Astrocyte (in vitro differentiated cells and primary cell): ENCODE results near the gene PIGQ. TPM values are rescaled to one million over a fixed set of nuclear protein-coding genes. Genes with fewer than 3 reads are reported as not detected.

Experiments used
- DNase-seq: peaks from one replicate; pipeline ENCODE4 v3.0.0-alpha.2; 2010; ENCODE audit warnings: low read depth
- FAIRE-seq: peaks from 2 replicates; lab custom pipeline; 2011; peaks lifted over from hg19 to GRCh38; lab: Jason Lieb, UNC
- H2AFZ ChIP-seq: 2 replicates; pipeline ENCODE4 v1.6.0; 2012; ENCODE audit warnings: low read depth, low read length, inconsistent platforms
- H3K27ac ChIP-seq: 2 replicates; pipeline ENCODE4 v1.5.1; 2011; ENCODE audit warnings: low read depth, low read length, inconsistent platforms
- H3K27me3 ChIP-seq: 2 replicates; pipeline ENCODE4 v1.6.0; 2011; ENCODE audit warnings: low read length, inconsistent platforms; ENCODE audit not compliant: insufficient read depth
- H3K36me3 ChIP-seq: 2 replicates; pipeline ENCODE4 v1.5.1; 2011; ENCODE audit warnings: low read length, inconsistent platforms; ENCODE audit not compliant: insufficient read depth
- H3K4me1 ChIP-seq: 2 replicates; pipeline ENCODE4 v1.5.1; 2011; ENCODE audit warnings: low read length, inconsistent platforms; ENCODE audit not compliant: insufficient read depth
- H3K4me2 ChIP-seq: 2 replicates; pipeline ENCODE4 v1.6.0; 2012; ENCODE audit warnings: low read length, inconsistent platforms
- H3K4me3 ChIP-seq: 2 replicates; pipeline ENCODE4 v1.5.1; 2011; ENCODE audit warnings: low read depth, mild to moderate bottlenecking, low read length, inconsistent platforms; ENCODE audit not compliant: insufficient read depth
- H3K79me2 ChIP-seq: 2 replicates; pipeline ENCODE4 v1.6.0; 2012; ENCODE audit warnings: mild to moderate bottlenecking, low read length, inconsistent platforms; ENCODE audit not compliant: insufficient read depth
- H3K9ac ChIP-seq: 2 replicates; pipeline ENCODE4 v1.6.0; 2012; ENCODE audit warnings: mild to moderate bottlenecking, low read length, inconsistent platforms
- H3K9me3 ChIP-seq: 2 replicates; pipeline ENCODE4 v1.5.1; 2012; ENCODE audit warnings: low read depth, mild to moderate bottlenecking, low read length, inconsistent platforms; ENCODE audit not compliant: insufficient read depth
- H4K20me1 ChIP-seq: 2 replicates; pipeline ENCODE4 v1.6.0; 2012; ENCODE audit warnings: low read length, inconsistent platforms; ENCODE audit not compliant: insufficient read depth
- H3K27ac Mint-ChIP-seq: one replicate; pipeline ENCODE4 v1.8.0; 2021; ENCODE audit warnings: mild to moderate bottlenecking, mixed read lengths; ENCODE audit not compliant: unreplicated experiment
- H3K27me3 Mint-ChIP-seq: one replicate; pipeline ENCODE4 v1.8.0; 2021; ENCODE audit warnings: low read depth, mixed read lengths; ENCODE audit not compliant: unreplicated experiment
- H3K36me3 Mint-ChIP-seq: one replicate; pipeline ENCODE4 v1.8.0; 2021; ENCODE audit warnings: low read depth, mixed read lengths; ENCODE audit not compliant: unreplicated experiment
- H3K4me1 Mint-ChIP-seq: one replicate; pipeline ENCODE4 v1.8.0; 2021; ENCODE audit warnings: low read depth, mixed read lengths; ENCODE audit not compliant: unreplicated experiment
- H3K4me3 Mint-ChIP-seq: one replicate; pipeline ENCODE4 v1.8.0; 2021; ENCODE audit warnings: mild to moderate bottlenecking, moderate library complexity, mixed read lengths; ENCODE audit not compliant: unreplicated experiment
- H3K9me3 Mint-ChIP-seq: one replicate; pipeline ENCODE4 v1.8.0; 2021; ENCODE audit warnings: mild to moderate bottlenecking, mixed read lengths; ENCODE audit not compliant: unreplicated experiment
- EZH2 ChIP-seq: IDR thresholded peaks from 2 replicates; pipeline ENCODE4 v1.6.1; 2012; ENCODE audit warnings: mild to moderate bottlenecking, low read length, inconsistent platforms; ENCODE audit not compliant: insufficient read depth
- total RNA-seq: library from RNA; stranded (reverse); gene quantifications from 2 replicates; pipeline ENCODE4 v1.2.1, GENCODE V29; 2021
- TF ChIP-seq, protein P1 (sequence below): IDR thresholded peaks from 2 replicates; pipeline ENCODE4 v1.5.1; 2011; ENCODE audit warnings: low read depth, mild to moderate bottlenecking, inconsistent platforms, low read length, moderate library complexity; ENCODE audit not compliant: insufficient read depth

Gene PIGQ
- total RNA-seq, 1 donor from 2014 or later = 22.4 TPM

DNA sequence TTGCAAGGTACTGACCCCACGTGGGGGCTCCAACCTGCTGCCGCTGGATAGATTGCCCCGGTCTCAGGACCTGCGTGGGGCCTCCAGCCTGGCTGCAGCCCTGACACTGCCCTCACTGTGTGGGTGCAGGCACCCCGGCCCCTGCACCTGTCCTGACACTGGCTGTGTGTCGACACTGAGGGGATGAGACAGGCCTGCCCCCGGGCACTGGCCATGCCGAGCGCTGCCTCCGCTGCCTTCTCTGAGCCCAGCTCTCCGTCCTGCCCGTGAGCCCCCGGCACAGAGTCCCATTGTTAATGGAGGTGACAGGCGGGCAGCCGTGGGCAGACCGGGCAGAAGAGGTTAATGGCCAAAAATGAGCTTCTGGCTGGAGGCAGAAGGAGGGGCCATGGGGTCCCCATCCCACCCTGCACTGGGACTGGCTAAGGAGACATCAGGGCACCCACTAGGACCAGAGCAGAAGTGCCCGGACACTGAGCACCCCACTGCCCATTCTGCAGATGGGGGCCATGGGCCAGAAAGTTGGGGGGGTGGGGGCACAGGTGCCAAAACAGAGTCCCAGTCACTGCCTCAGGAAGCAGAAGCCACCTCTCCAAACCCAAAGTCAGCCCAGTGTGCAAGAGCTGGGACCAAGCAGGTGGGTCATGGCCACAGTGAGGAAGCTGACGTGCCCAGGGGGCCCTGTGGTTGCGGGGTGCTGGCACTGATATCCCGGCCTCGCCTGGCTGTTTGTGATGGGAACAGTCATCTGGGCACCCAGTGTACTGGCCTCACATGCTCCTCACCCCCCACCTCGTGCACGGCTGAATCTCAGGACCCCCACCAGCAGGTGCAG is 12.1 kb upstream of the PIGQ start:
- FAIRE-seq (no peak), DNase-seq (no peak)
- H3K4me2 ChIP-seq = no peak overlapping the region
- no peak overlapping the region for H3K9ac ChIP-seq
- H3K4me3 ChIP-seq = no peak overlapping the region
- no peak overlapping the region for H3K27ac Mint-ChIP-seq
- H3K9me3 Mint-ChIP-seq = no peaks in the 10 kb centered on the region
- peaks cover 5% of the 10 kb centered on the region for H4K20me1 ChIP-seq
- no peaks in the 10 kb centered on the region for H3K36me3 Mint-ChIP-seq
- H3K9me3 ChIP-seq = no peaks in the 10 kb centered on the region
- no peak overlapping the region for H3K4me3 Mint-ChIP-seq
- H2AFZ ChIP-seq = no peak overlapping the region
- peaks cover 9% of the 10 kb centered on the region for H3K27me3 Mint-ChIP-seq
- peaks cover 16% of the 10 kb centered on the region for H3K4me1 ChIP-seq
- TF ChIP-seq, protein P1, sequence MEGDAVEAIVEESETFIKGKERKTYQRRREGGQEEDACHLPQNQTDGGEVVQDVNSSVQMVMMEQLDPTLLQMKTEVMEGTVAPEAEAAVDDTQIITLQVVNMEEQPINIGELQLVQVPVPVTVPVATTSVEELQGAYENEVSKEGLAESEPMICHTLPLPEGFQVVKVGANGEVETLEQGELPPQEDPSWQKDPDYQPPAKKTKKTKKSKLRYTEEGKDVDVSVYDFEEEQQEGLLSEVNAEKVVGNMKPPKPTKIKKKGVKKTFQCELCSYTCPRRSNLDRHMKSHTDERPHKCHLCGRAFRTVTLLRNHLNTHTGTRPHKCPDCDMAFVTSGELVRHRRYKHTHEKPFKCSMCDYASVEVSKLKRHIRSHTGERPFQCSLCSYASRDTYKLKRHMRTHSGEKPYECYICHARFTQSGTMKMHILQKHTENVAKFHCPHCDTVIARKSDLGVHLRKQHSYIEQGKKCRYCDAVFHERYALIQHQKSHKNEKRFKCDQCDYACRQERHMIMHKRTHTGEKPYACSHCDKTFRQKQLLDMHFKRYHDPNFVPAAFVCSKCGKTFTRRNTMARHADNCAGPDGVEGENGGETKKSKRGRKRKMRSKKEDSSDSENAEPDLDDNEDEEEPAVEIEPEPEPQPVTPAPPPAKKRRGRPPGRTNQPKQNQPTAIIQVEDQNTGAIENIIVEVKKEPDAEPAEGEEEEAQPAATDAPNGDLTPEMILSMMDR = no peak
- TF ChIP-seq EZH2 = no peak
- no peak overlapping the region for H3K27ac ChIP-seq
- H3K36me3 ChIP-seq = no peaks in the 10 kb centered on the region
- H3K4me1 Mint-ChIP-seq = peaks cover 2% of the 10 kb centered on the region
- no peaks in the 10 kb centered on the region for H3K79me2 ChIP-seq
- H3K27me3 ChIP-seq = peaks cover 20% of the 10 kb centered on the region

DNA sequence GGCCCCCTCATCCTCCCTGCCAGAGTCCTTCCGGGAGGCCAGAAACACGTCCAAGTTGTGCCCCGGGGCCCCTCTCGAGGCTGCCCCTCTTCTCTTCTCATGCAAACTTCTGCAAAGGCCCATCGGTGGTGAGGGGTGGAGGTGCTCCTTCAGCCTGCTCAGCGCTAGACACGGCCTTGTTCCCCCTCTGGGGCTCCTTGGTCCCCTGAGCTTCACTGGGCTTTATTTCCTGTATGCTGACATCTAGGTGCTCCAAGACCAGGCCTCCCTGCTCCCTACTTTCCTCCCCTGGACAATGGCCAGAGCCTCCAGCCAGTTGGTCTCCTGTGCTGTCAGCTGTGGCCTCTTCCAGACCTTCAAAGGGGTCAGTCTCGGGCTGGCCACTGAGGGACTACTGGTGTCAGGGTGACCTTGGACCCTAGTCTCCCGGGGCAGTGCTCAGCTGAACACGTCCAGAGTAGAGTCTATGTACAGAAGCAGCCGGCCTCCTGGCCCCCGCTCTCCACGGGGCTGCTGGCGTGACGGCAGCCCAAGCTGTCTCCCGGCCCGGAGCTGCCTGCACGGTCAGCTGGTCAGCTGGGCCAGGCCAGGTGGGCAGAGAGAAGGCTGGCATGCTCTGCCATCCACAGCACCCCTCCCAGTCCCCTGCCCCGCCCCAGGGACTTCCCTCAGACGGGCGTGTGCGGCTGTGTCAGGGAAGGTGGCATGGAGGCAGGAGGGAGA is 11.3 kb upstream of the PIGQ start:
- peaks cover 2% of the 10 kb centered on the region for H3K4me1 Mint-ChIP-seq
- no peak overlapping the region for H3K27ac ChIP-seq
- H3K27me3 Mint-ChIP-seq = peaks cover 10% of the 10 kb centered on the region
- no peak overlapping the region for H3K27ac Mint-ChIP-seq
- peaks cover 16% of the 10 kb centered on the region for H3K4me1 ChIP-seq
- H2AFZ ChIP-seq = no peak overlapping the region
- no peaks in the 10 kb centered on the region for H3K9me3 Mint-ChIP-seq
- H3K27me3 ChIP-seq = peaks cover 21% of the 10 kb centered on the region
- H3K36me3 Mint-ChIP-seq = no peaks in the 10 kb centered on the region
- no peak for FAIRE-seq
- H3K9me3 ChIP-seq = no peaks in the 10 kb centered on the region
- no peak for TF ChIP-seq EZH2
- TF ChIP-seq, protein P1 = no peak
- H3K4me2 ChIP-seq = no peak overlapping the region
- no peak for DNase-seq
- no peak overlapping the region for H3K9ac ChIP-seq
- H3K79me2 ChIP-seq = no peaks in the 10 kb centered on the region
- peaks cover 5% of the 10 kb centered on the region for H4K20me1 ChIP-seq
- H3K4me3 ChIP-seq = no peak overlapping the region
- H3K36me3 ChIP-seq = no peaks in the 10 kb centered on the region
- H3K4me3 Mint-ChIP-seq = no peak overlapping the region
